Measurements from ENCODE around the gene RPA4. TPM values are rescaled to one million over a fixed set of nuclear protein-coding genes. Genes with fewer than 3 reads are reported as not detected.

The RPA4 gene, protein sequence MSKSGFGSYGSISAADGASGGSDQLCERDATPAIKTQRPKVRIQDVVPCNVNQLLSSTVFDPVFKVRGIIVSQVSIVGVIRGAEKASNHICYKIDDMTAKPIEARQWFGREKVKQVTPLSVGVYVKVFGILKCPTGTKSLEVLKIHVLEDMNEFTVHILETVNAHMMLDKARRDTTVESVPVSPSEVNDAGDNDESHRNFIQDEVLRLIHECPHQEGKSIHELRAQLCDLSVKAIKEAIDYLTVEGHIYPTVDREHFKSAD
- 0.22 to 0.32 TPM (median 0.24 TPM) in 5 replicates for total RNA-seq (2022; extraction: Qiagen RNA extraction)

DNA sequence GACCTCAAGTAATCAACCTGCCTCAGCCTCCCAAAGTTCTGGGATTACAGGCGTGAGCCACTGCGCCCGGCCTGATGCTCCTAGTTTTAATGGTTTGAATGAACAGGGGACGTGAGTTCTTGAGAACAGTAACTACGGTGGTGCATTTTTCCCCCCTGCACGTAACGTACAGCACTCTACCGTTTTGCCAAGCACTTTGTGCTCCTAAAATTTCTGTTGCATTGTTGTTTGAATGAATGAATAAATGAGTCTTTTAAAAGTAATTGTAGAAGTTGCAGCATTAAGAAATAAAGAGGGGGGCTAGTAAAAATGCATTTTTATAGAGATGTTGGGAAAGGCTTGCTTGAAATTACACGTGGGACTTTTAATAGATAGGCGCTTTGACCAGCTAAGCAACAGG is at the start of gene RPA4:
TSS of gene RPA4 (plus strand) at position 301 of the 400 bp plus-strand sequence. CDS start 403 bp downstream, outside the sequence.

Other genes with a start within 250 kb of the RPA4 start
- gene DIAPH2, start 199.1 kb upstream of the RPA4 start, total RNA-seq (2022; extraction: Qiagen RNA extraction): 3.4 to 5.7 TPM (median 4.4 TPM) in 5 replicates